ENCODE measurements around the gene FAM131B.
"Not testable (repeated sequence)": the region's sequence is repeated elsewhere in the genome, so short reads cannot be mapped to it uniquely, and the experiment has no call there.

The FAM131B gene

GRCh38 chr7:143406002-143406357 is 43.5 kb upstream of the FAM131B start:
- no peaks in the 10 kb centered on the region for H3K79me2 ChIP-seq (ENCODE audit: insufficient read depth, low read length)
- H3K9me3 ChIP-seq (ENCODE audit: insufficient read depth, low read length, severe bottlenecking), result no peaks in the 10 kb centered on the region
- H3K4me2 ChIP-seq (ENCODE audit: insufficient read depth, low read length), result no peak overlapping the region
- no peak overlapping the region for H3K4me3 ChIP-seq (ENCODE audit: low read depth in 1 of 2, low read length in 2 of 2)
- H2AFZ ChIP-seq (ENCODE audit: low read depth, low read length), result no peak overlapping the region
- no peaks in the 10 kb centered on the region for H3K36me3 ChIP-seq (ENCODE audit: insufficient read depth, low read length)
- H3K27ac ChIP-seq (ENCODE audit: low read length), result no peak overlapping the region
- TF ChIP-seq CTCF (IDR thresholded peaks at IDR 0.05; ENCODE audit: borderline replicate concordance, extremely low read depth, low read length, poor library complexity, severe bottlenecking), result no peak
- TF ChIP-seq EZH2 (IDR thresholded peaks at IDR 0.05; ENCODE audit: borderline replicate concordance, low read depth, low read length, severe bottlenecking), result no peak
- ATAC-seq (ENCODE audit: insufficient read depth, low read depth), result no peak
- peaks cover 18% of the 10 kb centered on the region for H3K4me1 ChIP-seq (ENCODE audit: insufficient read depth, low read length)
- H3K9ac ChIP-seq (ENCODE audit: low read depth, low read length), result no peak overlapping the region
- DNase-seq, result no peak
- H3K27me3 ChIP-seq (ENCODE audit: insufficient read depth, low read length, poor library complexity), result no peaks in the 10 kb centered on the region
- H4K20me1 ChIP-seq (ENCODE audit: insufficient read depth, low read length), result no peaks in the 10 kb centered on the region

GRCh38 chr7:143405173-143406001 is 42.9 kb upstream of the FAM131B start:
- no peak overlapping the region for H3K4me2 ChIP-seq (ENCODE audit: insufficient read depth, low read length)
- no peak overlapping the region for H3K27ac ChIP-seq (ENCODE audit: low read length)
- H3K27me3 ChIP-seq (ENCODE audit: insufficient read depth, low read length, poor library complexity), result no peaks in the 10 kb centered on the region
- H3K4me1 ChIP-seq (ENCODE audit: insufficient read depth, low read length), result peaks cover 18% of the 10 kb centered on the region
- no peak overlapping the region for H3K9ac ChIP-seq (ENCODE audit: low read depth, low read length)
- H3K9me3 ChIP-seq (ENCODE audit: insufficient read depth, low read length, severe bottlenecking), result no peaks in the 10 kb centered on the region
- no peaks in the 10 kb centered on the region for H3K36me3 ChIP-seq (ENCODE audit: insufficient read depth, low read length)
- H2AFZ ChIP-seq (ENCODE audit: low read depth, low read length), result no peak overlapping the region
- no peaks in the 10 kb centered on the region for H4K20me1 ChIP-seq (ENCODE audit: insufficient read depth, low read length)
- TF ChIP-seq CTCF (IDR thresholded peaks at IDR 0.05; ENCODE audit: borderline replicate concordance, extremely low read depth, low read length, poor library complexity, severe bottlenecking), result no peak
- DNase-seq, result no peak
- H3K79me2 ChIP-seq (ENCODE audit: insufficient read depth, low read length), result no peaks in the 10 kb centered on the region
- ATAC-seq (ENCODE audit: insufficient read depth, low read depth), result no peak
- H3K4me3 ChIP-seq (ENCODE audit: low read depth in 1 of 2, low read length in 2 of 2), result no peak overlapping the region

GRCh38 chr7:143402233-143402632 is 39.7 kb upstream of the FAM131B start:
- H2AFZ ChIP-seq (ENCODE audit: low read depth, low read length); ATAC-seq (ENCODE audit: insufficient read depth, low read depth); H3K36me3 ChIP-seq (ENCODE audit: insufficient read depth, low read length); DNase-seq; H3K9ac ChIP-seq (ENCODE audit: low read depth, low read length); H3K27ac ChIP-seq (ENCODE audit: low read length); H3K9me3 ChIP-seq (ENCODE audit: insufficient read depth, low read length, severe bottlenecking); H3K27me3 ChIP-seq (ENCODE audit: insufficient read depth, low read length, poor library complexity); H3K79me2 ChIP-seq (ENCODE audit: insufficient read depth, low read length); H3K4me2 ChIP-seq (ENCODE audit: insufficient read depth, low read length); H3K4me3 ChIP-seq (ENCODE audit: low read depth in 1 of 2, low read length in 2 of 2); H3K4me1 ChIP-seq (ENCODE audit: insufficient read depth, low read length); H4K20me1 ChIP-seq (ENCODE audit: insufficient read depth, low read length): not testable (repeated sequence)

- Histone ChIP-seq H3K4me3 (ENCODE audit: low read depth in 1 of 2, low read length in 2 of 2) (no peak overlapping the region), H2AFZ (ENCODE audit: low read depth, low read length) (no peak overlapping the region), H3K9me3 (ENCODE audit: insufficient read depth, low read length, severe bottlenecking) (no peaks in the 10 kb centered on the region), H3K4me1 (ENCODE audit: insufficient read depth, low read length) (no peaks in the 10 kb centered on the region), H3K9ac (ENCODE audit: low read depth, low read length) (no peak overlapping the region), H3K36me3 (ENCODE audit: insufficient read depth, low read length) (no peaks in the 10 kb centered on the region), H3K27me3 (ENCODE audit: insufficient read depth, low read length, poor library complexity) (no peaks in the 10 kb centered on the region), H3K27ac (ENCODE audit: low read length) (no peak overlapping the region), H3K4me2 (ENCODE audit: insufficient read depth, low read length) (no peak overlapping the region), H4K20me1 (ENCODE audit: insufficient read depth, low read length) (no peaks in the 10 kb centered on the region), H3K79me2 (ENCODE audit: insufficient read depth, low read length) (no peaks in the 10 kb centered on the region)
- no peak for ATAC-seq (ENCODE audit: insufficient read depth, low read depth)
- no peak for DNase-seq
- no peak for TF ChIP-seq EZH2 (IDR thresholded peaks at IDR 0.05; ENCODE audit: borderline replicate concordance, low read depth, low read length, severe bottlenecking)
- TF ChIP-seq CTCF (IDR thresholded peaks at IDR 0.05; ENCODE audit: borderline replicate concordance, extremely low read depth, low read length, poor library complexity, severe bottlenecking), result no peak
These were observed 38.8 kb upstream of the FAM131B start for GRCh38 chr7:143401265-143401664.

Data from DND-41 (cell line).